ENCODE results near the gene TMEM18.
A peak's percentile ranks its signal among the peaks of the same experiment; 100 is the strongest.
"Not testable (repeated sequence)": the region's sequence is repeated elsewhere in the genome, so short reads cannot be mapped to it uniquely, and the experiment has no call there.

The TMEM18 gene
- total RNA-seq = 21.2 to 25.5 reads per million in 2 donors

- peak in 4 of 5 experiments; percentile 92 to 99 (median 96) for DNase-seq
These were observed at the start of gene TMEM18 for GRCh38 chr2:677056-677958. TMEM18 (minus strand) TSS chr2:677406; CDS start chr2:677345, 61 bp downstream.

- no peak for DNase-seq
These were observed 49.0 kb upstream of the TMEM18 start for GRCh38 chr2:726169-726568.

GRCh38 chr2:725468-725867 lies 48.3 kb upstream of the TMEM18 start:
- no peak for DNase-seq

GRCh38 chr2:723761-724160 lies 46.6 kb upstream of the TMEM18 start:
- no peak for DNase-seq

GRCh38 chr2:720842-721241 lies 43.6 kb upstream of the TMEM18 start:
- DNase-seq = no peak

- no peak for DNase-seq
These were observed 42.5 kb upstream of the TMEM18 start for GRCh38 chr2:719734-720133.

GRCh38 chr2:719191-719590 lies 42.0 kb upstream of the TMEM18 start:
- no peak for DNase-seq

- DNase-seq = no peak
These were observed 40.5 kb upstream of the TMEM18 start for GRCh38 chr2:717661-718060.

- no peak for DNase-seq
These were observed 38.8 kb upstream of the TMEM18 start for GRCh38 chr2:715854-716560.

GRCh38 chr2:715038-715437 lies 37.8 kb upstream of the TMEM18 start:
- DNase-seq = no peak

- DNase-seq = peak in 1 of 5 experiments; percentile 39
These were observed 37.0 kb upstream of the TMEM18 start for GRCh38 chr2:714005-714741.

- DNase-seq = no peak
These were observed 33.9 kb upstream of the TMEM18 start for GRCh38 chr2:710867-711665.

GRCh38 chr2:709138-709765 lies 32.0 kb upstream of the TMEM18 start:
- DNase-seq = no peak

- no peak for DNase-seq
These were observed 31.5 kb upstream of the TMEM18 start for GRCh38 chr2:708667-709066.

- DNase-seq = peak in 1 of 5 experiments; percentile 66
These were observed 28.8 kb upstream of the TMEM18 start for GRCh38 chr2:705971-706511.

GRCh38 chr2:702765-703164 lies 25.6 kb upstream of the TMEM18 start:
- DNase-seq = not testable (repeated sequence)

GRCh38 chr2:696999-697627 lies 19.9 kb upstream of the TMEM18 start:
- DNase-seq = no peak

GRCh38 chr2:696463-696862 lies 19.3 kb upstream of the TMEM18 start:
- no peak for DNase-seq

GRCh38 chr2:694906-695510 lies 17.8 kb upstream of the TMEM18 start:
- DNase-seq = no peak

- DNase-seq = no peak
These were observed 17.0 kb upstream of the TMEM18 start for GRCh38 chr2:694174-694573.

- no peak for DNase-seq
These were observed 16.4 kb upstream of the TMEM18 start for GRCh38 chr2:693606-694005.
